ENCODE data around the gene ATXN7.

ATXN7 gene

GRCh38 chr3:63969876-63970275 is 106.2 kb downstream of the ATXN7 start:
- no peak for DNase-seq (ENCODE audit: low read depth)
- TF ChIP-seq CTCF (conservative IDR thresholded peaks at IDR 0.05; ENCODE audit: low read length), result no peak
- no peak overlapping the region for H3K4me3 ChIP-seq (ENCODE audit: low read length)

GRCh38 chr3:63970631-63971475 is 107.2 kb downstream of the ATXN7 start:
- peak; percentile 31 for DNase-seq (ENCODE audit: low read depth)
- no peak overlapping the region for H3K4me3 ChIP-seq (ENCODE audit: low read length)
- TF ChIP-seq CTCF (conservative IDR thresholded peaks at IDR 0.05; ENCODE audit: low read length), result no peak

GRCh38 chr3:63972196-63972595 is 108.5 kb downstream of the ATXN7 start:
- H3K4me3 ChIP-seq (ENCODE audit: low read length), result no peak overlapping the region
- DNase-seq (ENCODE audit: low read depth), result peak; percentile 76
- TF ChIP-seq CTCF (conservative IDR thresholded peaks at IDR 0.05; ENCODE audit: low read length), result no peak

DNA sequence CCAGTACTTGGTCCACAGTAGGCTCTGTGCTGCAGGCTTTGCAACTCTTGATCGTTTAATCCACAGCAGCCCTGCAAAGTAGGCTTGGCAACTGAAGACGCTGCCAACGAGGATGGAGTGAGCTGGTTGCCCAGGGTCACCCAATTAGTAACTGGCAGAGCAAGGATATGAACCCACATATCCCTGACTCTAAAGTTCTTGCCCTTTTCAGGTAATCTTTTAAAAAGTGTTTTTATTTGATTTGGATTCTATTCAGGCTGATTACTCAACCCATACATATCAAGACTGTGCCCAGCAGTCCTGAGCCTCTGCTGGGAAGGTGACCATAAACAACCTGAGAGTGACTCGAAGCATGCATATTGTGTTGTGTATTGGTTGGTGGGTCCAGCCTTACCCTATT is 109.3 kb downstream of the ATXN7 start:
- no peak overlapping the region for H3K4me3 ChIP-seq (ENCODE audit: low read length)
- no peak for DNase-seq (ENCODE audit: low read depth)
- TF ChIP-seq CTCF (conservative IDR thresholded peaks at IDR 0.05; ENCODE audit: low read length), result no peak

DNA sequence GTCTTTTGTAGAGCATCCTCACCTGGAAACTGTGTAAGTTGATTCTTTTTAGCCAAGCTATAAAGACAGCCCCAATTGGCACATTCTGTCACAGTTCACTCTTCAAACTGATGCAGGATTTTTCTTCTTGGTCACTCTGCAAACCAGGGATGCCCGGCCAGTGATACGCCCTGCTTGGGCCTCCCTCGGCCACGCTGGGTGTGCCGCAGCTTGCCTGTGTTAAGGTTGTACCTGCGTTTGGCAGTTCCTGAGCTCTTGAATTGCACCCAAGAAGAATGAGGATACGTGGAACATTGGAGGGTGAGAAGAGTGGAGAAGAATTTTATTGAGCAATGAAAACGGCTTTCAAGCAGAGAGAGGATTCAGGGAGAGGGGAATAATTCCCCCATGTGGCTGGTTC is 109.7 kb downstream of the ATXN7 start:
- DNase-seq (ENCODE audit: low read depth), result no peak
- no peak overlapping the region for H3K4me3 ChIP-seq (ENCODE audit: low read length)
- no peak for TF ChIP-seq CTCF (conservative IDR thresholded peaks at IDR 0.05; ENCODE audit: low read length)

DNA sequence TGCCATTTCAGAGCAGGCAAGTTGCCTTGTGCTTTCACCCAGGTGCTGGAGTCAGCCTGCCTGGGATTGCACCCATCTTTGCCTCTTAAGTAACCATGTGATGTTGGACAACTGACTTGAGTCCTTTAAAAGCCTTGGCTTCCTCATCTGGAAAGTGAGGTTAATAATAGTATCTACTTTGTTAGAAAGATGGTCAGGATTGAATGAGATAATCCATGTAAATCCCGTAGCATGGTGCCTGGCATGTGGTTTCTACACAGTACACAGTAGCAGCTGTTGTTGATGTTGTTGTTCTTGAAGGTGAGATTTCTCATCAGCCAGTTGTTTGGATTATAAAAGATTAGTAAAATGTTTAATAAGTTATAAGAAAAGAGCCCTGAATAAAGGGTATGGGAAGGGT is 110.8 kb downstream of the ATXN7 start:
- no peak for TF ChIP-seq CTCF (conservative IDR thresholded peaks at IDR 0.05; ENCODE audit: low read length)

DNA sequence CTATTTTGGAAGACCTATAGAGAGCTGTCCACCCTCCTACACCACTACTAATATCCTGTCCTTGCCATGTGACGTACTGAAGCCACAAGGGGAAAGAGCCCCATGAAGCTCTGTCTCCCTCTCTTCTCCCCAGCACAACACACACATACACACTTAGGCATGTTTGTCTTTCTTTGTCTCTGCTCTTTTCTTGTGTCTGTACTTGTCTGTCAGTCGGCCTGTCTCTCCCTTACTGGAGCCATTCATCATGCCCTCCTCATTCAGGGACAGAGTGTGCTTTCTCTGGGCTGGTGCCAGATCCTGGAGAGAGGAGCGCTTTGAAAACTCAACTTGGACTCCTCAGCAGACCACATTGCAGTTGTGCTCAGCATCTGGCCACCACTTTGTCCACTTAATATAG is 112.1 kb downstream of the ATXN7 start:
- DNase-seq (ENCODE audit: low read depth), result peak; percentile 29
- no peak for TF ChIP-seq CTCF (conservative IDR thresholded peaks at IDR 0.05; ENCODE audit: low read length)
- H3K4me3 ChIP-seq (ENCODE audit: low read length), result peak overlapping the region; percentile 26

More for the DNA sequence above, 110.8 kb downstream of the ATXN7 start:
- no peak for DNase-seq (ENCODE audit: low read depth)
- no peak overlapping the region for H3K4me3 ChIP-seq (ENCODE audit: low read length)

Data from AG10803 (cell line).